Activated CD8-positive, alpha-beta T cell treated with anti-CD3 and anti-CD28 coated beads, Interleukin-2, amount 10 ng/mL, durations not matched to agents 7 days and 5 days (primary cell): ENCODE results near the gene RSPH3. TPM values are rescaled to one million over a fixed set of nuclear protein-coding genes. Genes with fewer than 3 reads are reported as not detected.

Source experiments
- ATAC-seq: fragments of 150-1000 bp; cut with Tn5 transposase; one replicate; pipeline ENCODE4 v1.10.0; 2021; ENCODE audit warnings: moderate library complexity
- CTCF ChIA-PET: fragments of 350-600 bp; sonication (Branson Sonifier 250); formaldehyde crosslinking; loops from one replicate; lab custom pipeline; 2021; ENCODE audit warnings: antibody characterized with exemption; lab: Charles Lee
- POLR2A ChIA-PET: fragments of 350-600 bp; sonication (Branson Sonifier 250); formaldehyde crosslinking; loops from one replicate; lab custom pipeline; 2021; ENCODE audit warnings: antibody characterized with exemption; lab: Charles Lee
- DNase-seq: peaks from one replicate; pipeline ENCODE4 v3.0.0-alpha.2; 2020
- H3K27ac Mint-ChIP-seq: one replicate; pipeline ENCODE4 v1.8.0; 2021; ENCODE audit warnings: mild to moderate bottlenecking, mixed read lengths
- H3K27me3 Mint-ChIP-seq: one replicate; pipeline ENCODE4 v1.8.0; 2021; ENCODE audit warnings: low read depth, mixed read lengths
- H3K36me3 Mint-ChIP-seq: one replicate; pipeline ENCODE4 v1.8.0; 2021; ENCODE audit warnings: low read depth, mixed read lengths
- H3K4me1 Mint-ChIP-seq: one replicate; pipeline ENCODE4 v1.8.0; 2021; ENCODE audit warnings: low read depth, mixed read lengths
- H3K4me3 Mint-ChIP-seq: one replicate; pipeline ENCODE4 v1.8.0; 2021; ENCODE audit warnings: mild to moderate bottlenecking, mixed read lengths
- H3K9me3 Mint-ChIP-seq: one replicate; pipeline ENCODE4 v1.8.0; 2022; ENCODE audit warnings: mixed read lengths; ENCODE audit not compliant: insufficient read depth
- total RNA-seq, 2 experiments: library from RNA; stranded (reverse); gene quantifications; one replicate each; pipeline ENCODE4 v1.2.3, GENCODE V29; 2021

The RSPH3 gene
- total RNA-seq, 2 experiments from 2014 or later: 1.4 TPM

- POLR2A ChIA-PET: no interaction called here
- Mint-ChIP-seq H3K36me3 (peaks cover 14% of the 10 kb centered on the region), H3K27ac (no peak overlapping the region), H3K9me3 (peaks cover 12% of the 10 kb centered on the region), H3K4me1 (no peaks in the 10 kb centered on the region), H3K4me3 (no peak overlapping the region), H3K27me3 (peaks cover 2% of the 10 kb centered on the region)
- DNase-seq: no peak
- ATAC-seq: peak; percentile 64
- CTCF ChIA-PET: interaction anchor here (0.6 to 8.2 kb wide), 43 partner anchors 8 to 759 kb away, joined by 3 to 76 read pairs (median 4); no protein-coding TSS in a partner anchor
Measured at GRCh38 chr6:158972241-158973233, 27.5 kb downstream of the RSPH3 start.

GRCh38 chr6:158970640-158971275, 29.2 kb downstream of the RSPH3 start:
- Mint-ChIP-seq H3K4me3 (no peak overlapping the region), H3K4me1 (no peaks in the 10 kb centered on the region), H3K27ac (no peak overlapping the region), H3K36me3 (peaks cover 15% of the 10 kb centered on the region), H3K9me3 (peaks cover 22% of the 10 kb centered on the region), H3K27me3 (peaks cover 6% of the 10 kb centered on the region)
- DNase-seq (no peak), ATAC-seq (no peak)
- ChIA-PET POLR2A (interaction anchor here (0.8 kb wide), 1 partner anchor 101 kb away, joined by 3 read pairs; no protein-coding TSS in a partner anchor), CTCF (interaction anchor here (0.9 to 8.2 kb wide), 18 partner anchors 10 to 756 kb away, joined by 3 to 76 read pairs (median 4); no protein-coding TSS in a partner anchor)

GRCh38 chr6:158969148-158969547, 30.9 kb downstream of the RSPH3 start:
- H3K27ac Mint-ChIP-seq: no peak overlapping the region
- ChIA-PET CTCF (interaction anchor here (1.4 kb wide), 1 partner anchor 18 kb away, joined by 3 read pairs; no protein-coding TSS in a partner anchor), POLR2A (no interaction called here)
- H3K9me3 Mint-ChIP-seq: peaks cover 22% of the 10 kb centered on the region
- H3K4me3 Mint-ChIP-seq: no peak overlapping the region
- peaks cover 15% of the 10 kb centered on the region for H3K36me3 Mint-ChIP-seq
- no peaks in the 10 kb centered on the region for H3K4me1 Mint-ChIP-seq
- ATAC-seq: no peak
- DNase-seq: no peak
- peaks cover 14% of the 10 kb centered on the region for H3K27me3 Mint-ChIP-seq

- ATAC-seq: no peak
- H3K36me3 Mint-ChIP-seq: peaks cover 4% of the 10 kb centered on the region
Measured at GRCh38 chr6:158963020-158963808, 36.8 kb downstream of the RSPH3 start.

GRCh38 chr6:158962371-158962770, 37.6 kb downstream of the RSPH3 start:
- DNase-seq (no peak), ATAC-seq (no peak)
- POLR2A ChIA-PET: no interaction called here
- peaks cover 9% of the 10 kb centered on the region for H3K9me3 Mint-ChIP-seq
- H3K36me3 Mint-ChIP-seq: no peaks in the 10 kb centered on the region
- H3K27me3 Mint-ChIP-seq: peaks cover 13% of the 10 kb centered on the region
- no peak overlapping the region for H3K4me3 Mint-ChIP-seq
- no peaks in the 10 kb centered on the region for H3K4me1 Mint-ChIP-seq
- CTCF ChIA-PET: interaction anchor here (1.8 to 3.5 kb wide), 2 partner anchors 11 to 169 kb away, joined by 5 to 18 read pairs; no protein-coding TSS in a partner anchor
- no peak overlapping the region for H3K27ac Mint-ChIP-seq

More at GRCh38 chr6:158963020-158963808, 36.8 kb downstream of the RSPH3 start:
- Mint-ChIP-seq H3K4me3 (no peak overlapping the region), H3K27ac (no peak overlapping the region), H3K9me3 (peaks cover 15% of the 10 kb centered on the region), H3K4me1 (no peaks in the 10 kb centered on the region), H3K27me3 (peaks cover 16% of the 10 kb centered on the region)
- DNase-seq: no peak
- ChIA-PET POLR2A (no interaction called here), CTCF (interaction anchor here (3.5 kb wide), 1 partner anchor 10 kb away, joined by 18 read pairs; no protein-coding TSS in a partner anchor)

GRCh38 chr6:158960026-158960425, 40.0 kb downstream of the RSPH3 start:
- ChIA-PET CTCF (interaction anchor here (3.5 kb wide), 1 partner anchor 13 kb away, joined by 18 read pairs; no protein-coding TSS in a partner anchor), POLR2A (no interaction called here)
- no peak for DNase-seq

GRCh38 chr6:158959552-158959951, 40.5 kb downstream of the RSPH3 start:
- ChIA-PET POLR2A (no interaction called here), CTCF (interaction anchor here (0.8 to 3.5 kb wide), 2 partner anchors 14 to 170 kb away, joined by 4 to 18 read pairs; no protein-coding TSS in a partner anchor)
- Mint-ChIP-seq H3K9me3 (no peaks in the 10 kb centered on the region), H3K27me3 (peaks cover 10% of the 10 kb centered on the region), H3K36me3 (no peaks in the 10 kb centered on the region), H3K4me1 (no peaks in the 10 kb centered on the region), H3K4me3 (no peak overlapping the region), H3K27ac (no peak overlapping the region)
- ATAC-seq (no peak), DNase-seq (no peak)

More at GRCh38 chr6:158960026-158960425, 40.0 kb downstream of the RSPH3 start:
- Mint-ChIP-seq H3K9me3 (no peaks in the 10 kb centered on the region), H3K27ac (no peak overlapping the region), H3K4me1 (no peaks in the 10 kb centered on the region), H3K36me3 (no peaks in the 10 kb centered on the region), H3K27me3 (peaks cover 12% of the 10 kb centered on the region), H3K4me3 (no peak overlapping the region)
- ATAC-seq: no peak

- DNase-seq: no peak
- Mint-ChIP-seq H3K4me1 (no peaks in the 10 kb centered on the region), H3K27me3 (peaks cover 10% of the 10 kb centered on the region), H3K36me3 (no peaks in the 10 kb centered on the region), H3K9me3 (no peaks in the 10 kb centered on the region), H3K27ac (no peak overlapping the region), H3K4me3 (no peak overlapping the region)
- ChIA-PET POLR2A (no interaction called here), CTCF (interaction anchor here (0.6 to 2.1 kb wide), 7 partner anchors 11 to 174 kb away, joined by 3 to 7 read pairs (median 4); no protein-coding TSS in a partner anchor)
- peak; percentile 51 for ATAC-seq
Measured at GRCh38 chr6:158958504-158959386, 41.3 kb downstream of the RSPH3 start.

- ChIA-PET CTCF (interaction anchor here (1.5 kb wide), 1 partner anchor 166 kb away, joined by 3 read pairs; no protein-coding TSS in a partner anchor), POLR2A (no interaction called here)
- ATAC-seq (no peak), DNase-seq (no peak)
- Mint-ChIP-seq H3K27me3 (peaks cover 8% of the 10 kb centered on the region), H3K4me3 (no peak overlapping the region), H3K27ac (no peak overlapping the region), H3K4me1 (no peaks in the 10 kb centered on the region), H3K36me3 (no peaks in the 10 kb centered on the region), H3K9me3 (no peaks in the 10 kb centered on the region)
Measured at GRCh38 chr6:158955255-158955654, 44.7 kb downstream of the RSPH3 start.

GRCh38 chr6:158954753-158955152, 45.2 kb downstream of the RSPH3 start:
- no peak for DNase-seq
- Mint-ChIP-seq H3K36me3 (no peaks in the 10 kb centered on the region), H3K4me1 (no peaks in the 10 kb centered on the region), H3K27ac (no peak overlapping the region), H3K4me3 (no peak overlapping the region), H3K27me3 (peaks cover 10% of the 10 kb centered on the region), H3K9me3 (no peaks in the 10 kb centered on the region)
- POLR2A ChIA-PET: no interaction called here
- no peak for ATAC-seq
- CTCF ChIA-PET: interaction anchor here (1.5 kb wide), 1 partner anchor 166 kb away, joined by 3 read pairs; no protein-coding TSS in a partner anchor
